Measurements from ENCODE around the gene FYB1. TPM values are rescaled to one million over a fixed set of nuclear protein-coding genes. Genes with fewer than 3 reads are reported as not detected.
"Not testable (repeated sequence)": the region's sequence is repeated elsewhere in the genome, so short reads cannot be mapped to it uniquely, and the experiment has no call there.

The FYB1 gene
- total RNA-seq, 2 donors from 2014 or later: 3.1 to 4.0 TPM

DNA sequence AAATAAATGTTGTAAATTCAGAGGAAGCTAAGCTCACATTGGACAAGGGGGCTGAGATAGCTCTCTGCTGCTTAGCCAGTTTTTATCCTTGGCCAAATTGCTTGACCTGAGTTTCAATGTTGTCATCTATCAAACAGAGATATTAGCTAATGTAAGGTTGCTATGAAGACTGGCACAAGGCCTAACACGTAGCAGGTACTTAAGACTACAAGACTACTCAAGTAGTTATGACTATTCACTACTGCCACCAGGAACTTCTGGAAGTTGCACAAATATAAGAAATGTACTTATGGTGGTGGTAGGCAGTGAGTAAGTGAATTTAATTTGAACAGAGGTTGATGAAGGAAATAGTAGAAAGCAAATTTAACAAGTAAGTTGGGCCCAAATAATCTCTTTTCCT lies 17.4 kb upstream of the FYB1 start:
- Histone ChIP-seq H3K4me1 (replicated peaks) (no peaks in the 10 kb centered on the region), H3K36me3 (no peaks in the 10 kb centered on the region), H3K4me3 (no peak overlapping the region), H3K27ac (no peak overlapping the region), H3K27me3 (replicated peaks; ENCODE audit: insufficient read depth) (no peaks in the 10 kb centered on the region), H3K9me3 (no peaks in the 10 kb centered on the region)
- intact Hi-C loops (cut with DNase I): no loop called here
- TF ChIP-seq, protein P1, sequence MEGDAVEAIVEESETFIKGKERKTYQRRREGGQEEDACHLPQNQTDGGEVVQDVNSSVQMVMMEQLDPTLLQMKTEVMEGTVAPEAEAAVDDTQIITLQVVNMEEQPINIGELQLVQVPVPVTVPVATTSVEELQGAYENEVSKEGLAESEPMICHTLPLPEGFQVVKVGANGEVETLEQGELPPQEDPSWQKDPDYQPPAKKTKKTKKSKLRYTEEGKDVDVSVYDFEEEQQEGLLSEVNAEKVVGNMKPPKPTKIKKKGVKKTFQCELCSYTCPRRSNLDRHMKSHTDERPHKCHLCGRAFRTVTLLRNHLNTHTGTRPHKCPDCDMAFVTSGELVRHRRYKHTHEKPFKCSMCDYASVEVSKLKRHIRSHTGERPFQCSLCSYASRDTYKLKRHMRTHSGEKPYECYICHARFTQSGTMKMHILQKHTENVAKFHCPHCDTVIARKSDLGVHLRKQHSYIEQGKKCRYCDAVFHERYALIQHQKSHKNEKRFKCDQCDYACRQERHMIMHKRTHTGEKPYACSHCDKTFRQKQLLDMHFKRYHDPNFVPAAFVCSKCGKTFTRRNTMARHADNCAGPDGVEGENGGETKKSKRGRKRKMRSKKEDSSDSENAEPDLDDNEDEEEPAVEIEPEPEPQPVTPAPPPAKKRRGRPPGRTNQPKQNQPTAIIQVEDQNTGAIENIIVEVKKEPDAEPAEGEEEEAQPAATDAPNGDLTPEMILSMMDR (IDR thresholded peaks at IDR 0.05): no peak
- TF ChIP-seq POLR2AphosphoS5 (IDR thresholded peaks at IDR 0.05): no peak
- no peak for TF ChIP-seq POLR2A (IDR thresholded peaks at IDR 0.05)
- DNase-seq (ENCODE audit: low spot score): no peak
- 81% methylated on average over 1 of the region's 1 CpG for WGBS

DNA sequence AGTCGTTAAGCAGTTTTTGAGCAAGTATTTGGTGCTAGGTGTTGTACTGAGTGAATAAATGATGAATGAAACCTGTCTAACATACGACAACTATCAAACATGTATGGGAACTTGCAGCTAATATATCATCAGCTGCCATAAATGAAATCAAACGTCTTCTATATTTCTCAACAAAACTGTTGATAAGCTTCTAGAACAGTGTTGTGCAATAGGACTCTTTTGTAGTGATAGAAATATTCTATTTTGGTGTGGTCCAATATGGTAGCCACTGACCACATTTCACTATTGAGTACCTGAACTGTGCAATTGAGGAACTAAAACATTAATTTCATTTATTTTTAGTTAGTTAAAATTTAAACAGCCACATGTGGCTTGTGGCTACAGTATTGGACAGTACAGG lies 16.3 kb upstream of the FYB1 start:
- no peak overlapping the region for H3K27ac ChIP-seq
- 70% methylated on average over 3 of the region's 3 CpGs for WGBS
- H3K4me1 ChIP-seq (replicated peaks): no peaks in the 10 kb centered on the region
- H3K4me3 ChIP-seq: no peak overlapping the region
- TF ChIP-seq POLR2A (IDR thresholded peaks at IDR 0.05): no peak
- no peak for TF ChIP-seq POLR2AphosphoS5 (IDR thresholded peaks at IDR 0.05)
- TF ChIP-seq, protein P1 (IDR thresholded peaks at IDR 0.05): no peak
- no peaks in the 10 kb centered on the region for H3K27me3 ChIP-seq (replicated peaks; ENCODE audit: insufficient read depth)
- no peaks in the 10 kb centered on the region for H3K9me3 ChIP-seq
- intact Hi-C loops (cut with DNase I): no loop called here
- no peaks in the 10 kb centered on the region for H3K36me3 ChIP-seq
- no peak for DNase-seq (ENCODE audit: low spot score)

DNA sequence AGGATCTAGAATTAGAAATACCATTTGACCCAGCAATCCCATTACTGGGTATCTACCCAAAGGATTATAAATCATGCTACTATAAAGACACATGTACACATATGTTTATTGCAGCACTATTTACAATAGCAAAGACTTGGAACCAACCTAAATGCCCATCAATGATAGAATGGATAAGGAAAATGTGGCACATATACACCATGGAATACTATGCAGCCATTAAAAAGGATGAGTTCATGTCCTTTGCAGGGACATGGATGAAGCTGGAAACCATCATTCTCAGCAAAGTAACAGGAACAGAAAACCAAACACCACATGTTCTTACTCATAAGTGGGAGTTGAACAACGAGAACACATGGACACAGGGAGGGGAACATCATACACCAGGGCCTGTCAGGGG lies 15.1 kb upstream of the FYB1 start:
- H3K9me3 ChIP-seq; H3K27me3 ChIP-seq (replicated peaks; ENCODE audit: insufficient read depth); intact Hi-C loops (cut with DNase I); H3K4me1 ChIP-seq (replicated peaks); DNase-seq (ENCODE audit: low spot score); H3K27ac ChIP-seq; H3K36me3 ChIP-seq; H3K4me3 ChIP-seq: not testable (repeated sequence)
- WGBS: 91% methylated on average over 1 of the region's 1 CpG

DNA sequence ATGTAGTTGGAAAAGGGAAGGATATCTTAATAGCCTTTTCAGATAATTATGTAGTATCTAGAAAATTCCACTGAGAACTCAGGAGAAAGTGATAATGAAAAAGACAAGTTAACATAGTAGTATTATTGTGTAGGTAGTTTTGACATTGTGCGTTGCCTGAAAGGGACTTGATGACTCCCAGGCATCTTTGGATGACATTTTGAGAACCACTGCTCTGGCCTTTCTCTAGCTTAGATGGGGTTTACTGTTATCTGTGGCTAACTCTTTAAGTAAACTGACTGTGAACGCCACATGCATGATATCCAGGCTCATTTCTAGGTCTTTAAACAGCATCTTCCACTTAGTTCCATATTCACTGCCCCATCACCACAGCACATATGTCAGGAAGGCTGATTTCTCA lies 14.4 kb upstream of the FYB1 start:
- intact Hi-C loops (cut with DNase I): no loop called here
- no peak overlapping the region for H3K27ac ChIP-seq
- H3K9me3 ChIP-seq: no peaks in the 10 kb centered on the region
- 79% methylated on average over 2 of the region's 2 CpGs for WGBS
- no peaks in the 10 kb centered on the region for H3K4me1 ChIP-seq (replicated peaks)
- H3K27me3 ChIP-seq (replicated peaks; ENCODE audit: insufficient read depth): no peaks in the 10 kb centered on the region
- TF ChIP-seq, protein P1 (IDR thresholded peaks at IDR 0.05): no peak
- no peak for TF ChIP-seq POLR2A (IDR thresholded peaks at IDR 0.05)
- no peak for TF ChIP-seq POLR2AphosphoS5 (IDR thresholded peaks at IDR 0.05)
- no peaks in the 10 kb centered on the region for H3K36me3 ChIP-seq
- H3K4me3 ChIP-seq: no peak overlapping the region
- DNase-seq (ENCODE audit: low spot score): no peak

DNA sequence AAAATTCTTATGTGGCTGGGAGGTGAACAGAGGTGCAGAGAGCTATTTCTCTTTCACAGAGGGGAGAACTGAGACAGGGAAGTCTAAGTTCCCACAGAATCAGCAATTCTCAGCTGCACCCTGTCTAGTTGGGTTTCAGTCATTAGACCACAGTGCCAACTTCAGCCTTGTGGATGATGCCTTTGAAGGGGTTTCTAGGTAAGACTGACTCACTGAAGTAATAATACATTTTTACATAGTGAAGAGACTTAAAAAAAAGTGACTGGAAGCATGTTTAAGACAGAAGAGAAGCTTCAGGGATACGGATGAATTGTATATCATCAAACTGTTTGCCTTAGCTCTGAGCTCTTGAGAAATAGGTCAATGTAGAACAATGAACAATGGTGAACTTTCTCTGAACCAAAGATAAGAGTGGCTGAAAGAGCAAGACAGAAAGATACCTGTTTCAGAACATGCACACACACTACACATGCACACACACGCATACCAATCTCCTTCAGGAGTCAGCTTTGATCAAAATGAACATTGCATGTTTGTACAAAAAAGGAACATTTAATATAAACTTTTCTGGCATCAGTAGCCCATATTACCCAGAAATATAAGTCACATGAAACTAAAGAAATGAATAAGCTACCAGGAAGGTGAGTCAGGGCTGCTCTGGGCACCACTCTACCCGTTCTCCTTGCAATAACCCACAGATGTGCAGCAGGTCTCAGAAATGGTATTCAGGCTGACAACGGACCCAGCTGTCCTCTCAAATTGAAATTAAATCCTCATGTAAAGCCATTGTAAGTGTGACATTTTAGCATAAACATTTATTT lies 12.6 kb upstream of the FYB1 start:
- Histone ChIP-seq H3K27ac (no peak overlapping the region), H3K27me3 (replicated peaks; ENCODE audit: insufficient read depth) (no peaks in the 10 kb centered on the region), H3K36me3 (no peaks in the 10 kb centered on the region), H3K4me3 (no peak overlapping the region), H3K9me3 (no peaks in the 10 kb centered on the region), H3K4me1 (replicated peaks) (no peaks in the 10 kb centered on the region)
- 59% methylated on average over 4 of the region's 4 CpGs for whole genome bisulfite sequencing
- TF ChIP-seq, protein P1 (IDR thresholded peaks at IDR 0.05): no peak
- no peak for TF ChIP-seq POLR2A (IDR thresholded peaks at IDR 0.05)
- no peak for TF ChIP-seq POLR2AphosphoS5 (IDR thresholded peaks at IDR 0.05)
- DNase-seq (ENCODE audit: low spot score): no peak
- intact Hi-C loops (cut with DNase I): no loop called here
